KG1 (cell line): ENCODE data around the gene BNIP3.
"Not testable (repeated sequence)": the region's sequence is repeated elsewhere in the genome, so short reads cannot be mapped to it uniquely, and the experiment has no call there.

Experiments
- DNase-seq: peaks from one replicate; lab custom pipeline; 2025; lab: John Stamatoyannopoulos, UW

BNIP3 gene

DNA sequence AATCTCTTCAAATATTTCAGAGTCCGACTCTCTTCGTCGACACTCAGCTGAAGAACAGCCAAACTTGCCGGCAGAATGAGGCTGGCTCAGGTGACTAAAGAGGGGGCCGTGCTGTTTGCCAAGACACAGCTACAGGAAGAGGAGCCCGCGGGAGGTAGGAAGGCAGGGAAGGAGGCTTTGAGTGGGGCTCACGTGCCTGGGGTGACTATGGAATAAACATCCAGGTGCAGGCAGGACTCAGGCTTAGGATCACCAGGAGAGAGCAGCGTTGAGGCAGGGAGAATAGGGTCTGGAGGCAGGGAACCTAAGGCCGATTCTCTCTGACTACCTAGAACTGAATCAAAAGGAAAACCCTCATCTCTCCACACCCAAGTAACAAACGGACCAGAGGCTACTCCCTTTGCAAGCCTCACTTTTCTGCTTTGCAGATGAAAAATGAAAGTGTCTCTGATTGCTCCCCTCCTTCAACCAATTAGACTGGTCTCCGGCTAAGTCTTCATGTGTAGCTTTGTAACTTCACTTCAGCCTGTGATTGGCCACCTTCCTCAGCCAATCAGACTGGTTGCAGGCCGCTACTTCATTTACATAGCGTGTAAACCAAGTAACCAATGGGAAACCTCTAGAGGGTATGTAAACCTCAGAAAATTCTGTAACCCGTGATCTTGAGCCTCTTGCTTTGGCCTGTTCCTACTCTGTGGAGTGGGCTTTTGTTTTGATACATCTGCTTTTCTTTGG lies 19.7 kb upstream of the BNIP3 start:
- DNase-seq: no peak

DNA sequence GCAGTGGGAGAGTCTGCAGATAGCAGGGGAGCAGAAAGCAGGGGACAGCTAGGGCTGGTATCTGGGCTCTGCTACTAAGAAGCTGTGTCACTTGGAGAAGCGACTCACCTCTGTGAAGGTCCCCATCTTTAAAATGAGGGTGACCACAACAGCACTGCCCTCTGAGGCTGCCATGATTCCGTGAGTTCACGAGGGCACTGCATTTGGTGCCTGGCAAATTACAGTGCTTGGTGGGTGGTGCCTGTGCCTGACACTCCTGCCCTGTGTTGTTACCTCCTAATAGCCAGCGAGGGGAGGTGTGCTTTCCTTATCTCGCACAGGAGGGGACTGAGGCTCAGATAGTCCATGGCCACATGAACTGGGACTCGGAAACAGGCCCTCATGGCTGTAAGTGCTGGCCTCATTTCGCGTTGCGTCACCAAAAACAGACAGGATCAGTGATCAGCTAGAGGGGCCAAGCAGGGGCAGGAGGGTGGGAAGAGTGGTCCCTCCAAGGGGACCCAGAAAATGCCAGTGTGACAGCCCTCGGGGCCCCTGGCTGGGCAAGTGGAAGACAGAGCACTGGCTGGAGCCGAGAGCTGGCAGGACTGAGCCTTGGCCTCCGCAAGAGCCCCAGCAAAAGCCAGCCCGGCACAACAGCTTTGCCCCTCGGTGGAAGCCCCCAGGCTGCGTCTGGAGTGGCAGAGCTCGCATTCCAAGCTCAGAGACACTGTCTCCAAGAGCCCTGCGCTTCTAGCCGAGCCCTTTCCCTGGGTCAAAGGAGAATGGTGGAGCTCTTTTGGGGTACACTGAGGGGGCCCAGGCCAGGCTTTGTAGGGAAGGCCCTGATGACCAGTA lies 17.3 kb upstream of the BNIP3 start:
- no peak for DNase-seq

GRCh38 chr10:131998050-131998844 lies 16.5 kb upstream of the BNIP3 start:
- DNase-seq: no peak

- DNase-seq: no peak
Measured at GRCh38 chr10:131997366-131998049, 15.8 kb upstream of the BNIP3 start.

- no peak for DNase-seq
Measured at GRCh38 chr10:131996466-131997365, 15.0 kb upstream of the BNIP3 start.

DNA sequence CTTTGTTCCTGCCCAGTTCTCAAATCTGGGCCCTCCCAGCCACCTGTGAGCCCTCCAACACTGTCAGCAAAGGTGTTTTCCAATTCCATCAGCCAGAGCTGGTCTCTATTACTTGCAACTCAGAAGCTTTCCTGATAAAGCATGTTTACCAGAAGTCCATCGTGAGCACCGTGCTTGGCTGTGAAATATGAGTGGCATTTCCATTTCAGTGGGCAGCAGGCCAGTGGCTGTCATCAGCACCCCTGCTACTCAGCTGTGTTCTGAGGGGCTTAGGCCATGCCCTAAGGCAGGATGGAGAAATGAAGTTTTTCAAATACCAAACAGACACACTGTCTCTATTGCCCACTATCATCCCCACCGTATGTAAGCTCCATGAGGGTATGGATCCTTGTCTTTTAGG lies 12.7 kb upstream of the BNIP3 start:
- DNase-seq: no peak

DNA sequence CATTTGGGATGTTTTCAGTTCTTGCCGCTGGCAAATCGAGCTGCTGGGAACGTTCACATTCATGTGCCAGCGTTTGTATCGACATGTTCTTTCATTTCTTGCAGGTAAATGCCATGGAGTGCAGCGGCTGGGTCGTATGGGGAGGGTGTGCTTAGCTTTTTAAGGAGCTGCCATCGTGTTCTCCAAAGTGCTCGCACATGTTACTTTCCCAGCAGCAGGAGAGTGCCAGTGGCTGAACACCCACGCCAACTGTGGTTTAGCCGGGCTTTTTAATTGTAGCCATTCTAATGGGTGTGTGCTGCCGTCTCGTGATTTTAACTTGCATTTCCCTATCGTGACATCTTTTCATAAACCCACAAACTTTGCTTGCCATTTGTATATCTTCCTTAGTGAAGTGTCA lies 11.6 kb upstream of the BNIP3 start:
- no peak for DNase-seq

DNA sequence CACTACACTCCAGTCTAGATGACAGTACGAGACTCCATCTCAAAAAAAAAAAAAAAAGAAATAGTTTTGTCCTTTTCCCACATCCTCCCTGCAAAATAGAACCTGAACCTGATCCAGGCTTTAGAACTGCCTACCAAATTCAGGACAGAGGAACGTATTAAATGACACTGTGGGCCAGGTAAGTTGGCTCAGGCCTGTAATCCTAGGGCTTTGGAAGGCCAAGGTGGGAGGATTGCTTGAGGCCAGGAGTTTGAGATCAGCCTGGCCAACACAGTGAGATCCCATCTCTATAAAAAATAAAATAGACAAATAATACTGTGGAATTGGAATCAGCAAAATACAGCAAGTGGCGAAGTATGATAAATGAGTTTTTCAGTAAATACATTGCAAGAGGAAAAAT lies 10.0 kb upstream of the BNIP3 start:
- DNase-seq: no peak

DNA sequence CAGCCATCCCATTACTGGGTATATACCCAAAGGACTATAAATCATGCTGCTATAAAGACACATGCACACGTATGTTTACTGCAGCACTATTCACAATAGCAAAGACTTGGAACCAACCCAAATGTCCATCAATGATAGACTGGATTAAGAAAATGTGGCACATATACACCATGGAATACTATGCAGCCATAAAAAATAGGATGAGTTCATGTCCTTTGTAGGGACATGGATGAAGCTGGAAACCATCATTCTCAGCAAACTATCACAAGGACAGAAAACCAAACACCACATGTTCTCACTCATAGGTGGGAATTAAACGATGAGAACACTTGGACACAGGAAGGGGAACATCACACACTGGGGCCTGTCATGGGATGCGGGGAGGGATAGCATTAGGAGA lies 6.1 kb upstream of the BNIP3 start:
- not testable (repeated sequence) for DNase-seq

DNA sequence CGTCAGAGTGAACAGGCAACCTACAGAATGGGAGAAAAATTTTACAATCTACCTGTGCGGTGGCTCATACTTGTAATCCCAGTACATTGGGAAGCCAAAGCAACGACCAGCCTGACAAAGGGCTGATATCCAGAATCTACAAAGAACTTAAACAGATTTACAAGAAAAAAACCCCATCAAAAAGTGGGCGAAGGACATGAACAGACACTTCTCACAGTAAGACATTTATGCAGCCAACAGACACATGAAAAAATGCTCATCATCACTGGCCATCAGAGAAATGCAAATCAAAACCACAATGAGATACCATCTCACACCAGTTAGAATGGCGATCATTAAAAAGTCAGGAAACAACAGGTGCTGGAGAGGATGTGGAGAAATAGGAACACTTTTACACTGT lies 5.6 kb upstream of the BNIP3 start:
- DNase-seq: not testable (repeated sequence)

- DNase-seq: not testable (repeated sequence)
Measured at GRCh38 chr10:131986851-131987250, 5.1 kb upstream of the BNIP3 start.

DNA sequence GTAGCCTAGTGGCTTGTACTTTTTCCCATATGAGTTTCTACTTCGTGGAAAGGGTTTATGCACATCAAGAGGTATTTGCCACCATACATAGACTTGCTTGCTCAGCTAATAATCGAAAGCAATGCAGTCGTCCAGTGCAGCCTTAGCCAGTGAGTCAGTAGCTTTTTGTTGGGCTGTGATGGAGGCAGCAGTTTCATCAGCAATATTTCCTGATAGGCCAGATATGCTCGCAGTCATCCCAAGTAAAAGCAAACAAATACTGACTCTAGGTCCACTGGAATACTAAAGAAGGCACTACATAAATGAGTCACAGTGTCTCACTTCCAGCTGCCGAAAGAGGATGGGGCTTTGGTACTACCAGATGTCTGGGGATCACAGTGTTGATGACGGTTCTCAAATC lies 2.1 kb upstream of the BNIP3 start:
- DNase-seq: no peak

GRCh38 chr10:131982796-131983195 lies 1.1 kb upstream of the BNIP3 start:
- DNase-seq: no peak

GRCh38 chr10:131982185-131982756 lies 548 bp upstream of the BNIP3 start:
- no peak for DNase-seq

- DNase-seq: no peak
Measured at GRCh38 chr10:131980761-131981428, 828 bp downstream of the BNIP3 start.

DNA sequence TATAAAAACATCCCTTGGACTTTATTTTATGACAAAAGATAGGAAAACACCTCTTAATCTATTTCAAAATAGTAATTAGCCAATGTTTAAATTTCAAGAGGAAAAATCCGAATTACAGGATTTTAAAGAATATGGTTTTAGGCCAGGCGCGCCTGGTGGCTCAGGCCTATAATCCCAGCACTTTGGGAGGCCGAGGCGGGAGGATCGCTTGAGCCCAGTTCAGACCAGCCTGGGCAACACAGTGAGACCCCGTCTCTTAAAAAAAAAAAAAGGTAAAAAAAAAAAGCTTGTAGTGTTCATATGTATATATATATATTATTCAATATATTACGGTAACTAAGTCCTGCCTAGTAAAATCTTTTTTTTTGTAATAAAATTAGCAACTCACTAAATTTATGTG lies 1.4 kb downstream of the BNIP3 start:
- DNase-seq: no peak

DNA sequence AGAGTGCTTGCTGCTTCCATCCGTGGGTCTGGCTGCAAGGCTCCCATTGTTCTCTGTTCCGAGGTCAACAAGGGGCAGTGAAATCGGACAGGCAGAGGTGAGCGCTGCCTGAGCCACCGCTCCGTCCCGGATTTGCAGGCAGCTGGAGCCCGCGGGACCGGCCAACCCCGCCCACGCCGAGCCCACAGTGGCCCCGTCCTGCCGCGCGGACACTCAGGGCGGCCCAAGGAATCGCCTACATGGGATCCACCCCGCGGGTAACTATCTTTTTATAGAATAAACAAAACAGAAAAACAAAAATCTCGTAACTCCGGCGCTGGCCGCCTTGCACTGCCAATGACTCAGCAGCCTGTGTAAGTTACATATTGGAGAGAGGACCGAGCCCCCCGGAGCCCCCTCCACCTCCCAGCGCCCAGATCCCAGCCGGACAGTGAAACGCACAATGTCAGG lies 1.9 kb downstream of the BNIP3 start:
- no peak for DNase-seq

- DNase-seq: no peak
Measured at GRCh38 chr10:131979336-131979735, 2.4 kb downstream of the BNIP3 start.

- no peak for DNase-seq
Measured at GRCh38 chr10:131978851-131979250, 2.9 kb downstream of the BNIP3 start.

DNA sequence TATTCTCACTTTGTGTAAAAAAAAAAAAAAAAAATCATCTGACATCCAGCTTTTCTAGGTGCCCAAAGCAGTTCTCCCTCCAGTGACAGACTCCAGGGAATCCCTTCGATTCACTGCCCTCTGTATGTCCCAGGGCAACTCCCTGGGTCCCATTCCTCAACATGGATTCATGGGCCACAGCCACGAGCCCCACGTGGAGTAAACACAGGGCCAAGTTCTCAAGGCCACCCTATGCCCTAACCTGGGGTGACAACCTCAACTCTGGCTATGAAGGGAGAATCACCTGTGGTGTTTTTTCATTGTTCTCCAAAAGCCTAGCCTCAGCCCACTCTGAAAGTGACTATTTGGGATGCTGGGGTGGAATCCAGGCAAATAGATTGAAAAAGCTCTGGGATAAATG lies 3.4 kb downstream of the BNIP3 start:
- no peak for DNase-seq
